Loucy (cell line): Measurements from ENCODE around the gene TM9SF3.

Experiments
- CTCF ChIP-seq: fragments of 200-600 bp; sonication (generic); conservative IDR thresholded peaks from 2 replicates; pipeline ENCODE4 v1.5.1; 2014; ENCODE audit warnings: mild to moderate bottlenecking, antibody characterized with exemption, low read length
- EZH2phosphoT487 ChIP-seq: fragments of 200-600 bp; IDR thresholded peaks from 2 replicates; pipeline ENCODE4 v1.6.1; 2018; ENCODE audit warnings: antibody characterized with exemption, mild to moderate bottlenecking, moderate library complexity, borderline replicate concordance

GRCh38 chr10:96560489-96560888 is 26.3 kb downstream of the TM9SF3 start:
- TF ChIP-seq CTCF (no peak), EZH2phosphoT487 (no peak)
